K562 (cell line): ENCODE results near the gene ADGRD1.

Source experiments
- BRD4 ChIP-seq: fragments of 200-600 bp; sonication (generic); IDR thresholded peaks from 2 replicates; pipeline ENCODE4 v1.6.1; 2017; ENCODE audit warnings: inconsistent platforms
- CHCHD3 ChIP-seq: fragments of 250-450 bp; sonication (Bioruptor Pico); IDR thresholded peaks from 2 replicates; pipeline ENCODE4 v2.1.2; 2022; ENCODE audit warnings: mild to moderate bottlenecking
- KDM4B ChIP-seq, 2 experiments: fragments of 450-650 bp in 1 of 2; sonication (generic) in 1 of 2; IDR thresholded peaks; 2 replicates each; pipeline ENCODE4 v1.6.1; 2016 to 2017; ENCODE audit warnings: borderline replicate concordance in 2 of 2, antibody characterized with exemption in 1 of 2, low read depth in 1 of 2, mild to moderate bottlenecking in 1 of 2
- POLR2A ChIP-seq: fragments of 450-650 bp; conservative IDR thresholded peaks from 2 replicates; pipeline ENCODE4 v1.6.1; 2016
- RAD21 ChIP-seq, 2 experiments: fragments of 250-450 bp in 1 of 2; fragments of 450-650 bp in 1 of 2; sonication (Bioruptor Pico) in 1 of 2; formaldehyde crosslinking in 1 of 2; IDR thresholded peaks in 1 of 2; conservative IDR thresholded peaks in 1 of 2; 2 replicates each; pipeline versions ENCODE4 v1.4.0 to v1.8.0; 2020 to 2022; ENCODE audit warnings: mild to moderate bottlenecking in 2 of 2, moderate library complexity in 1 of 2
- ZC3H4 ChIP-seq: sonication (generic); formaldehyde crosslinking; IDR thresholded peaks from 2 replicates; pipeline ENCODE4 v1.9.0; 2021; ENCODE audit warnings: missing genetic modification reagents, borderline replicate concordance
- ZNF143 ChIP-seq: sonication (generic); formaldehyde crosslinking; IDR thresholded peaks from 2 replicates; pipeline ENCODE4 v1.9.0; 2022; ENCODE audit warnings: mild to moderate bottlenecking, missing genetic modification reagents
- ZNF431 ChIP-seq: sonication (generic); formaldehyde crosslinking; IDR thresholded peaks from 2 replicates; pipeline ENCODE4 v1.8.0; 2022; ENCODE audit warnings: mild to moderate bottlenecking, missing genetic modification reagents
- TF ChIP-seq, protein P1 (sequence below): fragments of 200-600 bp; sonication (generic); IDR thresholded peaks from one replicate; pipeline ENCODE4 v1.6.1; 2012; ENCODE audit warnings: mild to moderate bottlenecking, low read depth, low read length, inconsistent platforms
- TF ChIP-seq, protein P2 (sequence below), 3 experiments: fragments of 200-800 bp in 1 of 3; sonication (Bioruptor generic) in 1 of 3; sonication (generic) in 1 of 3; formaldehyde crosslinking in 1 of 3; IDR thresholded peaks; 2 replicates each; pipeline versions ENCODE4 v1.6.1 to v1.8.0; 2016 to 2022; ENCODE audit warnings: mild to moderate bottlenecking in 2 of 3, missing compliant biosample characterization in 2 of 3, missing genetic modification characterization in 2 of 3, missing genetic modification reagents in 1 of 3
- TF ChIP-seq, protein P3 (sequence below): sonication (generic); formaldehyde crosslinking; IDR thresholded peaks from 2 replicates; pipeline ENCODE4 v1.9.0; 2022; ENCODE audit warnings: mild to moderate bottlenecking, missing genetic modification reagents

DNA sequence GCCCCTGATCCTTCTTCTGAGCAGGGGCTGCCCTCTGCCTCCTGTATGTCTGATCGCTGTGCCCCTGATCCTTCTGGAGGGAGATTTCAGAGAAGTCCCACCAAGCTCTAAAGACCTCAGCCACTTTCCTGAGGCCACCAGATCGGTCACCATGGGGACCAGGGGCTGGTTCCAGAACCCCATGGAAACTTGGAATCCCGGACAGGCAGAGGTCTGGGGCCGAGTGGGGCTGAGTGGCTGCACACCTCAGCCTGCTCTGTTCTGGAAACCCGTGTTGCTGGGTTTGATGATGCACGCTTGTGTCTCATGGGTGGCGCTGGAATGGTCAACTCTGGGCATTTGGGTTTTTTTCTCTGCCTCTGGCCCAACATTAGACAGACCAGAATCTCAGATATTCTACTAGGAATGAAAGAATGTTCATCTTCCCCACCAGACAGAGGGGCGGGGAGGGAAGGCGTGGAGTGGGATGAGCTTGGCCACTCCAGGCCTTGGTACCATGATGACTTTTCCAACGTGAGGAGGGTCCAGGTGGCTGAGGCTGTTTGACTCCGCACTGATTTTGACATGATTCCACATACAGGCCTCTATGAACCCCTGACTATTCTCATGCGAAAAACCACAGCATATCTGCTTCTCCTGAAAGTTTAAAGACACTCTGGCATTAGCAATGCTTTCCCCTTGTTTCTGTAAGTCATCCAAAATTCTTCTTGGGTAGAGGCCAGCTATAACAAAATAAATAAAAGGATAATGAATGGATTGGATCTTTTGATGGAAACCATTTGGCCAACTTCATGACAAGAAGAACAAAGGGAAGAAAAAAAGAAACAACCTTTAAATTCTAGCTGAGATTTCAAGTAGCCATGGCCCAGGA lies 114.5 kb downstream of the ADGRD1 start:
- TF ChIP-seq KDM4B (IDR thresholded peaks at IDR 0.05; ENCODE audit: borderline replicate concordance in 2 of 2, low read depth in 1 of 2) (no peak), RAD21 (CRISPR knock-in tag; conservative IDR thresholded peaks at IDR 0.05 in 1 of 2, IDR thresholded peaks at IDR 0.05 in 1 of 2) (no peak), ZC3H4 (no peak), ZNF431 (CRISPR knock-in tag) (no peak), ZNF143 (CRISPR knock-in tag) (no peak), BRD4 (no peak), POLR2A (no peak), CHCHD3 (CRISPR knock-in tag) (no peak)
- TF ChIP-seq, protein P1, sequence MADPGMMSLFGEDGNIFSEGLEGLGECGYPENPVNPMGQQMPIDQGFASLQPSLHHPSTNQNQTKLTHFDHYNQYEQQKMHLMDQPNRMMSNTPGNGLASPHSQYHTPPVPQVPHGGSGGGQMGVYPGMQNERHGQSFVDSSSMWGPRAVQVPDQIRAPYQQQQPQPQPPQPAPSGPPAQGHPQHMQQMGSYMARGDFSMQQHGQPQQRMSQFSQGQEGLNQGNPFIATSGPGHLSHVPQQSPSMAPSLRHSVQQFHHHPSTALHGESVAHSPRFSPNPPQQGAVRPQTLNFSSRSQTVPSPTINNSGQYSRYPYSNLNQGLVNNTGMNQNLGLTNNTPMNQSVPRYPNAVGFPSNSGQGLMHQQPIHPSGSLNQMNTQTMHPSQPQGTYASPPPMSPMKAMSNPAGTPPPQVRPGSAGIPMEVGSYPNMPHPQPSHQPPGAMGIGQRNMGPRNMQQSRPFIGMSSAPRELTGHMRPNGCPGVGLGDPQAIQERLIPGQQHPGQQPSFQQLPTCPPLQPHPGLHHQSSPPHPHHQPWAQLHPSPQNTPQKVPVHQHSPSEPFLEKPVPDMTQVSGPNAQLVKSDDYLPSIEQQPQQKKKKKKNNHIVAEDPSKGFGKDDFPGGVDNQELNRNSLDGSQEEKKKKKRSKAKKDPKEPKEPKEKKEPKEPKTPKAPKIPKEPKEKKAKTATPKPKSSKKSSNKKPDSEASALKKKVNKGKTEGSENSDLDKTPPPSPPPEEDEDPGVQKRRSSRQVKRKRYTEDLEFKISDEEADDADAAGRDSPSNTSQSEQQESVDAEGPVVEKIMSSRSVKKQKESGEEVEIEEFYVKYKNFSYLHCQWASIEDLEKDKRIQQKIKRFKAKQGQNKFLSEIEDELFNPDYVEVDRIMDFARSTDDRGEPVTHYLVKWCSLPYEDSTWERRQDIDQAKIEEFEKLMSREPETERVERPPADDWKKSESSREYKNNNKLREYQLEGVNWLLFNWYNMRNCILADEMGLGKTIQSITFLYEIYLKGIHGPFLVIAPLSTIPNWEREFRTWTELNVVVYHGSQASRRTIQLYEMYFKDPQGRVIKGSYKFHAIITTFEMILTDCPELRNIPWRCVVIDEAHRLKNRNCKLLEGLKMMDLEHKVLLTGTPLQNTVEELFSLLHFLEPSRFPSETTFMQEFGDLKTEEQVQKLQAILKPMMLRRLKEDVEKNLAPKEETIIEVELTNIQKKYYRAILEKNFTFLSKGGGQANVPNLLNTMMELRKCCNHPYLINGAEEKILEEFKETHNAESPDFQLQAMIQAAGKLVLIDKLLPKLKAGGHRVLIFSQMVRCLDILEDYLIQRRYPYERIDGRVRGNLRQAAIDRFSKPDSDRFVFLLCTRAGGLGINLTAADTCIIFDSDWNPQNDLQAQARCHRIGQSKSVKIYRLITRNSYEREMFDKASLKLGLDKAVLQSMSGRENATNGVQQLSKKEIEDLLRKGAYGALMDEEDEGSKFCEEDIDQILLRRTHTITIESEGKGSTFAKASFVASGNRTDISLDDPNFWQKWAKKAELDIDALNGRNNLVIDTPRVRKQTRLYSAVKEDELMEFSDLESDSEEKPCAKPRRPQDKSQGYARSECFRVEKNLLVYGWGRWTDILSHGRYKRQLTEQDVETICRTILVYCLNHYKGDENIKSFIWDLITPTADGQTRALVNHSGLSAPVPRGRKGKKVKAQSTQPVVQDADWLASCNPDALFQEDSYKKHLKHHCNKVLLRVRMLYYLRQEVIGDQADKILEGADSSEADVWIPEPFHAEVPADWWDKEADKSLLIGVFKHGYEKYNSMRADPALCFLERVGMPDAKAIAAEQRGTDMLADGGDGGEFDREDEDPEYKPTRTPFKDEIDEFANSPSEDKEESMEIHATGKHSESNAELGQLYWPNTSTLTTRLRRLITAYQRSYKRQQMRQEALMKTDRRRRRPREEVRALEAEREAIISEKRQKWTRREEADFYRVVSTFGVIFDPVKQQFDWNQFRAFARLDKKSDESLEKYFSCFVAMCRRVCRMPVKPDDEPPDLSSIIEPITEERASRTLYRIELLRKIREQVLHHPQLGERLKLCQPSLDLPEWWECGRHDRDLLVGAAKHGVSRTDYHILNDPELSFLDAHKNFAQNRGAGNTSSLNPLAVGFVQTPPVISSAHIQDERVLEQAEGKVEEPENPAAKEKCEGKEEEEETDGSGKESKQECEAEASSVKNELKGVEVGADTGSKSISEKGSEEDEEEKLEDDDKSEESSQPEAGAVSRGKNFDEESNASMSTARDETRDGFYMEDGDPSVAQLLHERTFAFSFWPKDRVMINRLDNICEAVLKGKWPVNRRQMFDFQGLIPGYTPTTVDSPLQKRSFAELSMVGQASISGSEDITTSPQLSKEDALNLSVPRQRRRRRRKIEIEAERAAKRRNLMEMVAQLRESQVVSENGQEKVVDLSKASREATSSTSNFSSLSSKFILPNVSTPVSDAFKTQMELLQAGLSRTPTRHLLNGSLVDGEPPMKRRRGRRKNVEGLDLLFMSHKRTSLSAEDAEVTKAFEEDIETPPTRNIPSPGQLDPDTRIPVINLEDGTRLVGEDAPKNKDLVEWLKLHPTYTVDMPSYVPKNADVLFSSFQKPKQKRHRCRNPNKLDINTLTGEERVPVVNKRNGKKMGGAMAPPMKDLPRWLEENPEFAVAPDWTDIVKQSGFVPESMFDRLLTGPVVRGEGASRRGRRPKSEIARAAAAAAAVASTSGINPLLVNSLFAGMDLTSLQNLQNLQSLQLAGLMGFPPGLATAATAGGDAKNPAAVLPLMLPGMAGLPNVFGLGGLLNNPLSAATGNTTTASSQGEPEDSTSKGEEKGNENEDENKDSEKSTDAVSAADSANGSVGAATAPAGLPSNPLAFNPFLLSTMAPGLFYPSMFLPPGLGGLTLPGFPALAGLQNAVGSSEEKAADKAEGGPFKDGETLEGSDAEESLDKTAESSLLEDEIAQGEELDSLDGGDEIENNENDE, result no peak
- TF ChIP-seq, protein P2, sequence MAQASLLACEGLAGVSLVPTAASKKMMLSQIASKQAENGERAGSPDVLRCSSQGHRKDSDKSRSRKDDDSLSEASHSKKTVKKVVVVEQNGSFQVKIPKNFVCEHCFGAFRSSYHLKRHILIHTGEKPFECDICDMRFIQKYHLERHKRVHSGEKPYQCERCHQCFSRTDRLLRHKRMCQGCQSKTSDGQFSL (CRISPR knock-in tag; IDR thresholded peaks at IDR 0.05), result no peak
- TF ChIP-seq, protein P2 (tag; IDR thresholded peaks at IDR 0.05), result no peak
- TF ChIP-seq, protein P3, sequence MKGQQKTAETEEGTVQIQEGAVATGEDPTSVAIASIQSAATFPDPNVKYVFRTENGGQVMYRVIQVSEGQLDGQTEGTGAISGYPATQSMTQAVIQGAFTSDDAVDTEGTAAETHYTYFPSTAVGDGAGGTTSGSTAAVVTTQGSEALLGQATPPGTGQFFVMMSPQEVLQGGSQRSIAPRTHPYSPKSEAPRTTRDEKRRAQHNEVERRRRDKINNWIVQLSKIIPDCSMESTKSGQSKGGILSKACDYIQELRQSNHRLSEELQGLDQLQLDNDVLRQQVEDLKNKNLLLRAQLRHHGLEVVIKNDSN (CRISPR knock-in tag), result no peak
